ENCODE results near the gene CCDC50.

DNA sequence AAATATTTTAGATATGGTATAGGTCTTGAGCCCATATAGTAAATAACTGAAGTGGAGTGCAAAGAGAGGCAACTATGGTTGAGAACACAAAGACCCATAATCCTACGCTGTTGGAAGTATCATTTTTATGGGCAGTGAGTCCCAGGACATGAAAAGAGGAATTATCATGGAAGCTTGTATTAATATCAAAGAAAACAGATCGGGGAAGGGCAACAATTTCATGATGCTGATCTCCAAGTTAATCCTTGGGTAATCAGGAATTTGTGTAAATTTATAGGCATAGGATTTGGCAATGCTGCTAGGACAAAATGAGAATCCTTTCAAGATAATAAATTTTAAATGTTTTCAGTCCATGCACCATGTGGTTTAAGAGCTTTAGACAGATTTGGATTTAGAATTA is 91.6 kb downstream of the CCDC50 start:
- TF ChIP-seq, protein P1, sequence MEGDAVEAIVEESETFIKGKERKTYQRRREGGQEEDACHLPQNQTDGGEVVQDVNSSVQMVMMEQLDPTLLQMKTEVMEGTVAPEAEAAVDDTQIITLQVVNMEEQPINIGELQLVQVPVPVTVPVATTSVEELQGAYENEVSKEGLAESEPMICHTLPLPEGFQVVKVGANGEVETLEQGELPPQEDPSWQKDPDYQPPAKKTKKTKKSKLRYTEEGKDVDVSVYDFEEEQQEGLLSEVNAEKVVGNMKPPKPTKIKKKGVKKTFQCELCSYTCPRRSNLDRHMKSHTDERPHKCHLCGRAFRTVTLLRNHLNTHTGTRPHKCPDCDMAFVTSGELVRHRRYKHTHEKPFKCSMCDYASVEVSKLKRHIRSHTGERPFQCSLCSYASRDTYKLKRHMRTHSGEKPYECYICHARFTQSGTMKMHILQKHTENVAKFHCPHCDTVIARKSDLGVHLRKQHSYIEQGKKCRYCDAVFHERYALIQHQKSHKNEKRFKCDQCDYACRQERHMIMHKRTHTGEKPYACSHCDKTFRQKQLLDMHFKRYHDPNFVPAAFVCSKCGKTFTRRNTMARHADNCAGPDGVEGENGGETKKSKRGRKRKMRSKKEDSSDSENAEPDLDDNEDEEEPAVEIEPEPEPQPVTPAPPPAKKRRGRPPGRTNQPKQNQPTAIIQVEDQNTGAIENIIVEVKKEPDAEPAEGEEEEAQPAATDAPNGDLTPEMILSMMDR (IDR thresholded peaks at IDR 0.05), result no peak
- no peak for TF ChIP-seq EP300 (IDR thresholded peaks at IDR 0.05)
- no peak for TF ChIP-seq POLR2A (IDR thresholded peaks at IDR 0.05)
